Activated T-helper 9 cell treated with anti-CD3 and anti-CD28 coated beads, Interleukin-2, amount 50 U/mL, for 16 hours (primary cell): ENCODE results near the gene SMOC1.

Experiments used
- DNase-seq: peaks from one replicate; pipeline ENCODE4 v3.0.0-alpha.2; 2020; ENCODE audit warnings: low read depth

The SMOC1 gene, protein sequence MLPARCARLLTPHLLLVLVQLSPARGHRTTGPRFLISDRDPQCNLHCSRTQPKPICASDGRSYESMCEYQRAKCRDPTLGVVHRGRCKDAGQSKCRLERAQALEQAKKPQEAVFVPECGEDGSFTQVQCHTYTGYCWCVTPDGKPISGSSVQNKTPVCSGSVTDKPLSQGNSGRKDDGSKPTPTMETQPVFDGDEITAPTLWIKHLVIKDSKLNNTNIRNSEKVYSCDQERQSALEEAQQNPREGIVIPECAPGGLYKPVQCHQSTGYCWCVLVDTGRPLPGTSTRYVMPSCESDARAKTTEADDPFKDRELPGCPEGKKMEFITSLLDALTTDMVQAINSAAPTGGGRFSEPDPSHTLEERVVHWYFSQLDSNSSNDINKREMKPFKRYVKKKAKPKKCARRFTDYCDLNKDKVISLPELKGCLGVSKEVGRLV

DNA sequence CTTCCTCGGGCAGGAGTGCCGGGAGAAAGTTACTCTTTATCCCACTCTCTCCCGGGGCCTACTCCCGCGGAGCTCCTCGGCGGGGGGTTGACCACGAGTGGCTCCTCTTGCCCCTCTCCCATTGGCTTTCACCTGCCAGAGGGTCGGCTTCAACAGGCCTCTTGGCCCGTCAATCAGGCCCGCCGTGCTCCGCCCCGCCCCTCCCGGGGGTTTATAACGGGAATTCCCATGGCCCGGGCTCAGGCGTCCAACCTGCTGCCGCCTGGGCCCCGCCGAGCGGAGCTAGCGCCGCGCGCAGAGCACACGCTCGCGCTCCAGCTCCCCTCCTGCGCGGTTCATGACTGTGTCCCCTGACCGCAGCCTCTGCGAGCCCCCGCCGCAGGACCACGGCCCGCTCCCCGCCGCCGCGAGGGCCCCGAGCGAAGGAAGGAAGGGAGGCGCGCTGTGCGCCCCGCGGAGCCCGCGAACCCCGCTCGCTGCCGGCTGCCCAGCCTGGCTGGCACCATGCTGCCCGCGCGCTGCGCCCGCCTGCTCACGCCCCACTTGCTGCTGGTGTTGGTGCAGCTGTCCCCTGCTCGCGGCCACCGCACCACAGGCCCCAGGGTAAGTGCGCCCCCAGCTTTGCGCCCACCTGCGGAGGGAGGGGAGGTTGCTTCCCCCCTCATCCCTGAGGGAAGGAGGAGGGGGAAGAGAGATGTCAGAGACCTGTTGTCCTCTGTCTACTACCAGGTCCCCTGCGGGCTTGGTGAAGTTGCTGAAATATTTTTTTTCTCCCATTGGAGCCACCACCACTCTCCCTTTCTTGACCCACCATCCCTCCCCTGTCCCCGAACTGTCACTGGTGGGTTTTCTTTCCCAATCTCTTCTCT is at the start of gene SMOC1:
SMOC1 (plus strand) TSS at position 242 of the 869 bp plus-strand sequence; CDS start at position 505, 263 bp downstream.
- DNase-seq = no peak

GRCh38 chr14:69838881-69839416 is 40.3 kb upstream of the SMOC1 start:
- DNase-seq = no peak

- no peak for DNase-seq
Observed at GRCh38 chr14:69839661-69840060, 39.6 kb upstream of the SMOC1 start.

GRCh38 chr14:69841656-69842055 is 37.6 kb upstream of the SMOC1 start:
- DNase-seq = no peak

GRCh38 chr14:69842686-69843420 is 36.4 kb upstream of the SMOC1 start:
- no peak for DNase-seq

DNA sequence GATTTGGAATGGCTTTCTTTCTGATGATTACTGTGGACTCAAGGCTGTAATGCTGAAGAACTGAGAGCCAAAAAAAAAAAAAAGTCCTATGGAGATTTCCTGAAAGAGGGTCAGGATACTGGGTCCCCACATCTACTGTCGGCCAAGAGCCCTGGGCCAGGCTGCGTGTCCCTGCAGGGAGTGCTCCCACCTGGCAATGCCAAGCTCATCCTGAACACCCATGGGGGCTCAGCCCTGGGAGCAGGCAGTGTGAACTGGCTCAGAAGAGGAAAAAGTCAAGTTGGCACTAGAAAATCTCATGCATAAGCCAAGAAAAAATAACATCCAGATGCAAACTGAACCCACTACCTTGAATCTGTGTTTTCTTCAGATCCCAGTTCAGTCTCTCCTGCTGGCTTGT is 35.0 kb upstream of the SMOC1 start:
- no peak for DNase-seq

DNA sequence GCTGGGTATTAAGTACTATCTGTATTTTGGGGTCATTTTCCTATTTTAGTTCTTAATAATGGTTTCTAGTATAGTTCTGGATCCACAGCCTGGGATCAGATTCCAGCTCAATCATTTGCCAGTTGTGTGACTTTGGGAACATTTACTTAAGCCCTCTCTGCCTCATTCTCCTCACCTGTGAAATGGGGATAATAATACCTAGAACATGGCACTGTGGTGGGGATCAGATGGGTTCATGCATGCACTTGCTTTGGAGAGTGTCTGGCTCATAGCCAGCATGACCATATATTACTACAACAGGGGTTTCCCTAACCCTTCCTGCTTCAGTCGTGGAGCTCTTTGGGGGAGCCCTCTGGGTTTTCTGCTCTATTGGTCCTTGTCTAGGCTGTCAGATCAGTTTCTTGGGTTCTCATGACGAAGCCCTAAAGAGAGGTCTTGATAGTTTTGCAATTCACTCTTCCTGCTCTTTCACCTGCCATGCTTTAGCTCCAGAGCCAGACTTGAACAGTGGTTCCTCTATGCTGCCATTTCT is 34.1 kb upstream of the SMOC1 start:
- no peak for DNase-seq

DNA sequence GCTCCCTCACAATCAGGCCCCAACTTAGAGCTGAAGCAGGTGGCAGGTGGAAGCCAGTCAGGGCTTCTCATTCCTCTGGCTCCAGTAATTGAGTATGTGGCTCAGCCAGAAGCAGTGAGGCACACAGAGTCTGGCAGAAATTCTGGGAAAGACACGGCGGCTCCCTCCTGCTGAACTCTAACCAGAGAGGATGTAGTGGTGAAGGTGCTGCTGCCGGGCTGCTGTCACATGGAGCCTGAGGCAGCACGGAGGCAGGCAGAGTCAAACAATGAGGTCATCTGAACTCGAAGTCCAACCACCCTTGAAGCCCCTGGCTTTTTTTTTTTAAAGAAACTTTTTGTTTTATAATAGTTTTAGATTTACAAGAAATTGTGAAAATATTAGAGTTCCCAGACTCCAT is 33.4 kb upstream of the SMOC1 start:
- no peak for DNase-seq

DNA sequence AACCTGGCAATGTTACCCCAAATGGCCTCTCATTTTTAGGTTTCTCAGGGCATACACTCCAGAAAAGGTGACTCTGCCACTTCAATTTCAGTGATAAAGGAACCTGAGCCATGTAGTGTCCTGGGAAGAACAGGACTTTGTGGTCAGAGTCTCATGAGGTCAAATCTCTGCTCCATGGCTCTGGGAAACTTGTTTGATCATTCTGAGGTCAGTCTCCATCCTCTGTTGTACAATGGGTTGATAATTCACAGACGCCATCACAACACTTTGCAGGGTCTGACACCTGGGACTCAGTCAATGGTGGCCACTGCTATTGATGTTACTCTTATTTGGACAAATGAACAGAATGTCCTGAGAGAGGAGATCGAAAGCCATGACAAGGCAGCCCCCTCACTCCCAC is 31.1 kb upstream of the SMOC1 start:
- no peak for DNase-seq

DNA sequence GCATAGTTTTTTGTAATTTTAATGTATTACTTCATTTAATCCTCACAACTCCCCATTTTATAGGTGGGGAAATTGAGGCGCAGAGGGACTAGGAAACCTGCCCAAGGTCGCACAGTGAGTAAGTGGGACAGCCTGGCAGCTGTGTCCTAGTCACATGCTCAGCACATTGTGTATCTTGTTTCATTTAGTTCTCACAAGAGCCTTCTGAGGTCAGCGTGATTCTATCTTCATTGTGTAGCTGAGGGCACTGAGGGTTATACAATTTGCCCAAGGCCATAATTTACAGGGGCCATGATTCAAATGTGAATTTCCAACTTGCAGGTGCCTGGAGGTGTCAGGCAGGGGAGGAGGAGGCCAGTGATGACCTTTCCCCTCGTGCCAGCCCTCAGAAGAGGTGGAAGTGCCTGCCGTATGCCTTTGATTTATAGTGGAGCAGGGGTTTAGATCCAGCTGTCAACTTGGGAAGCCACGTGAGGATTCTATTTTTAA is 30.3 kb upstream of the SMOC1 start:
- DNase-seq = no peak

DNA sequence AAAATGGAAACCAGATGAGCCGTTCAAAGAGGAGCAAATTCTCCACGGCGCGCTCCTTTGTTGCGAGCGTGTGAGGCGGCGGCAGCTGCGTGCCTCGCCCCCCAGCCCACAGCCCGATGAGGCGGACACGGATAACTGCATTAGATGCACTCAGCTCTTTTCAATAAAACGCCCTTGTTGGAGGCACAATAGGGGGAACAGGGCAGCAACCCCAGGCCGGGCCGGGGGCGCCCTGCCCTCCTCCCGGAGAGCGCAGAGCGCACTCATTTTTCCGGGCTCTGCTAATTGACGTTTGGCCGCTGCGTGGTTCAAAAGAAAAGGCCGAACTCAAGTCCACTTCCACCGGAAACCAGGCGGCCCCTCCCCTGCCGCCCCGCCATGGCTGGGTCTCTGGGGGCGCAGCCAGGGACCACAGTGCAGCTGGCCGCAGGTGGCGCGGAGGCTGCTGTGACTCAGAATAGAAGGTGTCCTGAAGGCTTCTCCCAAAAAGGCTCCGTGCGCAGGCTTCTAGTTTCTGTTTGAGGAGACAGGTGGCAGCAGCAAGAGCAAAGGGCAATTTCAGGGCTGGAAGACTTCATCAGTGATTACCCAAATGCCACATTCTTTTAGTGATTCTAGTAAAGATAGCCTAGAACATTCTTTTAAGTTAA is 29.0 kb upstream of the SMOC1 start:
- no peak for DNase-seq

DNA sequence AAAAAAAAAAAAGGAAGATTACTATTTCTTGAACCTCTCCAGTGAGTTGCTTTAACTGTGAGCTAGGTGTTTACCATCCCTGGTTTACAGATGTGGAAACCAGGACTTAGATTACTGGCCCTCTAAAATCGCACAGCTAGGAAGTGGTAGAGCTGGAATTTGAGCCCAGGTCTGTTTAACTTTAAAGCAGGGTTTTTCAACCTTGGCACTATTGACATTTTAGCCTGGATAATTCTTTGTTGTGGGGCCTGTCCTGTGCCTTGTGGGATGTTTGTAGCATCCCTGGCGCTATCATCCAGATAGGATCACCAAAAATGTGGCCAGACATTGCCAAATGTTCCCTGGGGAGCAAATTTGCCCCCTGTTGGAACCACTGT is 28.5 kb upstream of the SMOC1 start:
- no peak for DNase-seq

DNA sequence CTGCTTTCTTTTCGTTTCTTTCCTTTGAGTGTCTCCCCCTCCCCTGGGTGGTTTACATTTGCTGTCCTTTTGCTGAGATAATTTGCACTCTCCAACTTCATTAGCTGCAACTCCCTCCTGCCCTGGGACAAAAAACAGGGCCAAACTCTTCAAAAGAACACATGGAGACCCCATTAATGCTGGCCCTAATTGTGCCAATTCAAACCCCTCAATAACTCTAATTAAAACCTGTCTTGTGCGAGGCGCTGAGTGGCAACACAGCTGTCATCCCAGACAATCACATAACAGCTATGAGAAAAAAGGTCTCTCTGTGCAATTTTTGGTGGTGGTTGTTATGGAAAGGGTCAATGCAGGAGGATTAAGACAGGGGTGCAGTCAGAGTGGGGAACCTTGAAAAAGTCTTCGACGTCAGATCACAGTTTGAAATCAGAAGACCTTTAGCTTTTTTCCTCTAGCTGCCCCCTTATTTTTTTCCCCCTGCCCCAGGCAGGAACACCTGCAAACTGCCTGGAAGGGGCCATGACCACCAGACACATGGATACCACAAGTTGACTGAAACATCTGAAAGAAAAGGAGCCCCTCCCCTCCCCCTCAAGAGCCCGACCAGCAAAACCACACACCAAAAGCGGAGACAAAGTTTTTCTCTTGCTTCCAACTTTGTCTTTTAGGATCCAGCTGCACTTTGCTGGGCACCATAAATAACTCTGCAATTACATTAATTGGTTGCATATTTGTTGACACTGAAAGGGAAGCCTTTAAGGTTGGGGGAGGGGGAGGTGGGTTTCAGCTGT is 26.5 kb upstream of the SMOC1 start:
- no peak for DNase-seq

- no peak for DNase-seq
Observed at GRCh38 chr14:69853774-69854173, 25.4 kb upstream of the SMOC1 start.

DNA sequence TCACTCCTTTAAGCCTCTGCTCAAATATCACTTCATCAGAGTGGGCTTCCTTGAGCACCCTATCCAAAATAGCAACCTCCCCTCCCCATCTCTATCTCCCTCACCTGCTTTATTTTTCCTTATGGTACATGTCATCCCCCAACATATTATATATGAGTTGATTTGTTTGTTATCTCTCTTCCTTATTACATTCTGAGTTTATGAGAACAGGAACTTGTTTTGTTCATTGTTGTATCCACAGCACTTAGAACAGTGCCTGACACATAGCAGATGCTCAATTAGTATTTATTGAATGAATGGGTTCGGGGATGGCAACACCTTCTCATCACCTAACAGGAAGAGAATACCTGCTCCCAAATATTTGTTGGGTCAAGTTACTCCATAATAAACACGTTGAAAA is 24.6 kb upstream of the SMOC1 start:
- DNase-seq = no peak

DNA sequence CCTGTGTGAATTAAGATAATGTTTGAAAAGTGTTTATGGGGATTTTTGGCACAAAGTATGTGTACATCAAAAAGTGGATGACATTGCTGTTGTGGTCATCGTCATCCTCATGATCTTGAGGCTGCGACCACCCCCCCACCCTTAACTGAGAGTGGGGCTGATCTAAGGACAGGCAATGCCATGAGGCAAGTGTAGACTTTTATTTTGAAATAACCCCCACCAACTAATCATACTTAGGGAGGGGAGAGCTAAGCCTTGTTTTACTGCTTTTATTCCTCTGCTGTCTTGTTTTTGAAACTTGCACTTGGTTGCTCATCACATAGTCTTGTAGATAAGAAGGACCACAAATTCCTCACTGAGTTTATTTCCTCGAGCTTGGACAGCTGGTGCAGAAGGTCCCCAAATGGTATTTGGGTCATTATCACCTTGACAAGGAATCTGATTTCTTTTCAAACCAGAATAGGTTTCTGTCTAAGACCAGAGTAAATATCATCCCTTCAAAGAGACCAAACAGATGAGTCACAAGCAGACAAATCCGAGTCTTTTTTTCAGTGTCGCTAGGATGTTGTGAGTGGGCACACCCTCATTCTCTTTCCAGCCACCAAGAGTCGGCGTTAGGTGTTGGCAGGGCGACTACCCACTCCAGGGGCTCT is 23.9 kb upstream of the SMOC1 start:
- no peak for DNase-seq

DNA sequence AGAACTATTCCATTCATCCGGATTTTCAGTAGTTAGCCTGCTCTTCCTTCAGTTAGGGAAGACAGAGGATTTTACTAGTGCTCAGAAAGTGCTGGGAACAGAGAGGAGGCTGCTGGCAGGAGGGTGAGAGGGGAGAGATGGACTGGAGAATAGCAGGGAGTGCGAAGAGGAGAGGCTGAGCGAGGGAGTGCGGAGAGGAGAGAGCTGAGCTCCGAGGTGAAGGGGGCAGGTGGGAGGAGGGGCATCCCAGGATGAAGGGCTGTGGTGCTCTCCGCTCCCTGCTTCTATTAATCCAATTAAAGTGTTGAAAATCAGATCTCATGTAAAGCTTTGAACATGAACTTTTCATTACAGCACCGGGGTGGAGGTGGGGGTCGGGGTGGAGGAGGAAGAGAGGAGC is 20.4 kb upstream of the SMOC1 start:
- DNase-seq = no peak

- no peak for DNase-seq
Observed at GRCh38 chr14:69859591-69859990, 19.6 kb upstream of the SMOC1 start.

DNA sequence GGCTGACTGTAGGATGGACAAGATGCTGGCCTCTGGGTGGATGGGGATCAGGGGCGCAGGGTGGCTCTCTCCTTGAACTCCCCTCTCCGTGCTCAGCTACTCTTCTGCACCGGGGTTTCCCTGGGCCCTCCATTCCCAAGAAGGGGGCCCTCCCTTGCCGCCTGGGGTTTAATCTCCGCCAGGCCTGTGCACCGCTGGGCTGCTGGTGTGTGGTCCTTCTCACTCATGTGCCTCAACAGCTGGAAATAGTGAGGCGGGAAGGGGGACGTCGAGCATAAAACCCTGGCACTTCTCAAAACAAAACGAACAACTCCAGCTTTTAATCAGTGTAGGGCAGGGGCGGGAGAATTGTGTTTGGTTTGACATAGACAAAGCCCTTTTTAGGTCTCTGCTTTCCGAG is 19.0 kb upstream of the SMOC1 start:
- DNase-seq = no peak

DNA sequence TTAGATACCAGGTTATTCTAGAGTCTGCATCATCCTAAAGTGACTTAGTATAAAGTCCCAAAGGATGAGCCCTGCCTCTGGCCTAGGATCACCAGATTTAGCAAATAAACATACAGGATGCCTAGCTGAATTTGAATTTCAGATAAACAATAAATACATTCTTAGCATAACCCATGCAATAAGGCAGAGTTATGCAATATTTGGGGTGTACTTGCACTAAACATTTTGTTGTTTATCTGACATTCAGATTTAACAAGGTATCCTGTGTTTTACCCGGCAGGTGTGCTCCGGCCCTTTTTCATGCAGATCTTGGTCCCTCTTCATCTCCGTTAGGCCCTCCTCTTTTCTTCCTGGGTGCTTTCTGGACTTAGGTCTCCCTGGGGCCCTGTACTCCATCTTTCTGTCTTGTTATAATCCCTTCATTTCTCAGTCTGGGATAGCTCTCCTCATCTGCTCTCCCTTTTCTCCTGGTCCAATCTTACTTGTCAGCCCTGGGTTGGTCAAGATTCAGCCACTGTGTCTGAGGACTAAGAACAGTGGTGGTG is 18.1 kb upstream of the SMOC1 start:
- DNase-seq = no peak
